HG02938 (cell line): ENCODE measurements around the gene BIN1.

ENCODE experiments used
- ATAC-seq: cut with Tn5 transposase; IDR thresholded peaks from one replicate; pipeline ENCODE4 v1.9.1; 2021; ENCODE audit warnings: mild to moderate bottlenecking, moderate library complexity; ENCODE audit not compliant: unreplicated experiment

The BIN1 gene

DNA sequence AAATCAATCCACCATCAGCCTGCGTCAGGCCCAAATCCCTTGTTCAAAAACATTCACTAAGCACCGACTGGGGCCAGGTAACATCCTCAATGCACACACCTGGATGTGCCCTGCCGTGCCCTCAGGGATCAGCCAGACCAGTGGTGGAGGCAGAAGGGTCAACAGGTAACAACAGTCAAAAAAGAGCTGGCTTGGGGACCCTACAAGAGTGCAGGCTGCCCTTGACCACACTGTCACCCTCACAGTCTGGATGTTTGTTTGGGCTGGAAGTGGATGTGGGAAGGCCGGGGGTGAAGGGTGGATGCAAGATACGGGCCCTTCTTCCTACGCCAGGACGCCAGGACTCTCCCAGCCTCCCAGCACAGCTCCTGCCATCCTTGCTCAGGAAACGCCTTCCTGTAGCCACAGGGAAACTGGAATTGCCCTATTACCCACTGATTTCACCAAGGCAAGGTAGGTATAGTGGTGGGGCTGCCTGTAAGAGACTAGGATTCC is 2.7 kb downstream of the BIN1 start:
- no peak for ATAC-seq

DNA sequence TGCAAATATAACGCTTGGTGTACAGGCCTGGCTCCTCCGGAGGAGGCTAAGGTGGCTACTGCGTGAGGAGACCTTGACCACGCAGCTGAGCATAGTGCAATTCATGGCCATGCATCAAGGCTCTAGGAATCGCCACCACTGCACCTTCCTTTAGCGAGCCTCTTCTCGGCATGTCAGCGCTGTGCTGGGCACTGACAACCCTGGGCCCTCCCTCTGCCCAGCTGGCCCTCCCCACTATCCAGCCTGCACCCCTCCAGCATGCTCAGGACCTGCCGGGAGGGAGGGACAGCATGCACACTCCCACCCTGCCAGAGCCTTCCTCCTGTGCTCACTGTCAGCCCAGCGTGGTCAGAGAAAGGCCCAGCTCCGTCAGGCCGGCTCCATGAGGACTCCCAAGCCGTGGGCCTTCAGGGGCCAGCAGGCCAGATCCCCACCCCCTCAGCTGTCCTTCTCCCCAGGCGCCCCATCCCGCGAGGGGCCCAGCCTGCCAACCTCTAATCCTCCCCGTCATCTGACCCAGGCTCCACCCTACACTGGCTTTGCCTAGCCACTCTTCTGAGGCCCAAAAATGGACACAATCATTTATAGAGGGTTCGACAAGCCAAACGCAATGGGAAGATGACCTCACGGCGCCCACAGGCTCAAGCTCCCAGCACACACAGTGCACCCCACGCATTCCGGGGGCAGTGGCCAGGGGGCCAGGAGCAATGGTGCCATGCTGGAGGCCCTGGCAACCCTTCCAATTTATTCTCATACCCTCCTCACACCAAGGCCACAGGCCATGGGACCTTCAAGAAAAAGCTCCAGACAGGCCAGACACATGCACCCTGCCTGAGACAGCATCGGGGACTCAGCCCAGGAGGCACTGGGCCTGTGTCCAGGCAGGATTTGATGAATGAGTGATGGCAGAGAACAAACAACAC is 3.5 kb downstream of the BIN1 start:
- no peak for ATAC-seq

DNA sequence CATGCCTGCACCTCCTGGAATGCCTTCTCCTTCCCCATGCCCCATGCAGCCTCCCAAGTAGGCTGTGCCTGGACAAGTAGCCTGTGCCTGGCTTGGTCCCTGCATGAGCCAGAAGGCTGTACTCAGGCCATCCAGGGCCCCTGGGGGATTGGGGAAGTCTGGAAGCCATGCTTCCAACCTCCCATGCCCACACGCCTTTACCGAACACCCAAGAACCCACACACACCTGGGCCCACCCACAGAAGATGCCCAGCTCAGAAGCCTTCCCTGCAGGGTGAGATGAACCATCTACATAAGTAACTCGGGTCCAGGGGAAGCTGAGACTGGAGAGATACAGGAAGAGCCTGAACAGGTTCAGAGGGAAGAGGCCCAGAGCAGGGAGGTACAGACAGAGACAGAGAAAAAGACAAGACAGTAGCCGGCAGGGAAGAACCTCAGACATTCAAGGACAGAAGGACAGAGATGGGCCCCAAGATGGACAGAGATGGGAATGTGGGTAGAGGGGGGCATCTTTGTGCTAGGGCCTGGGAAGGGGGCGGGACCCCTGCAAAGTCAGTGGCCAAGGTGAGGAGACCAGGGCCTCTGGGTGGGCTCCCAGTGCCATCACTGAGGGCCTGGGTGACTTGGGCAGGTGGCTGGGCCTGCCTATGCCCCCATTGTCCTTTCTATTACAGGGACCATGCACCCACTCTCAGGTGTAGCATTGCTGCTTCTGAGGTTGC is 4.3 kb downstream of the BIN1 start:
- ATAC-seq: no peak

- no peak for ATAC-seq
Measured at GRCh38 chr2:127101756-127102477, 5.0 kb downstream of the BIN1 start.

DNA sequence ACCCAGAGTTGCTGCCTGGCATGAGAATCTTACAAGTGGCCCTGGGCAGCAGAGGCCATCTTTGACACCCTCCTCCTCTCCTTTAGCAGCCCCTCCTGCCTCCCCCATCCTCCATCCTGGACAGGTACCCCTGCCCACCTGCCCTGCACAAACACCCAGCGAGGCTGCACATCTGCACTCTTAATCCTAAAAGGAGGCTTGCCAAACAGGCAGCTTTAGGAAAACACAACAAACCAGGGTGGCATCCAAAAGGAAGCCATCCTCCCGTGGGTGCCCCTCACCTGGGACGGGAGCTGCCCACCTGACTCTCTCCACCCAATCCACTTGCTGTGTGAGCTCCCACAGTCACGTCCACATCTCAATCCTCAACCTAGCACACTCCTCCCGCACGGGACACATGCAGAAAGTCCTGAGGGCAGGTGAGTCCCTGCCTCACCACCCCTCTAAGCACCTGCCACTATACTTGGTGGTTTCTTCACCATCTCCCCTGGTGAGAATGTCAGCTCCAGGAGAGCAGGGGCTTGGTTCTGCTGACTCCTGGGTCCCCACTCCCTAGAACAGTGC is 5.8 kb downstream of the BIN1 start:
- ATAC-seq: no peak

- no peak for ATAC-seq
Measured at GRCh38 chr2:127100251-127101047, 6.5 kb downstream of the BIN1 start.

- ATAC-seq: no peak
Measured at GRCh38 chr2:127098711-127099110, 8.2 kb downstream of the BIN1 start.

GRCh38 chr2:127097841-127098651 is 8.9 kb downstream of the BIN1 start:
- no peak for ATAC-seq

DNA sequence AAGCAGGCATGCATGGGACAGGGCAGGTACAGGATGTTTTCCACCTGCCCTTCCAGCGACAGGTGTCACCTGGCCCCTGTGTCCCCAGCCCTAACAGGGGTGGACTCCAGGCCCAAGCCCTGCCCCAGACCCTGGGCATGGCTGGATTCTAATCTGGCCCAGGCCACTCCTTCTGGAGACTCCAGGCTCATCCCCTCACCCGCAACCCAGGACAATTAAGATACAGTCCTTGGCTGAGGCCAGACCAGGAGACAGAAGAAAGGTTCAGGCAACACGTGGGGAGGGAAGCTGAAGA is 9.5 kb downstream of the BIN1 start:
- ATAC-seq: no peak

GRCh38 chr2:127096718-127097470 is 10.1 kb downstream of the BIN1 start:
- no peak for ATAC-seq

DNA sequence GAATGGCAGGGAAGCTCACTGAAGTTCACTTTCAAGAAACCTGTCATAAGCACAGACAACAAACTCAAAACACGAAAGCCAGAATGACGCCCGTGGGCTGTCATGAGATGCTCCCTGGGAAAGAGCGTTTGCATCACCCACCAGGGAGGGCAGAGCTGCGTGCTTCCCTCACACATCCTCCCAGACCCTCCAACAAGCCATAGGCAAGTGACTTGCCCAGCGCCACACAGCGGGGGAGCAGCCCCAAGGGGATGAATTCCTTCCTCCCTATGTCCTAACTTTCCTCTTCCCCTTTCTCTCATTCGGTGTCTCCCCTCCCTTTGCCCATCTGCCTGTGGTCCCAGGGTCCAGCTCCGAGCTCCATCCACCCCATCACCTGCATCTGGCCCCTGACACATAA is 10.7 kb downstream of the BIN1 start:
- ATAC-seq: no peak

DNA sequence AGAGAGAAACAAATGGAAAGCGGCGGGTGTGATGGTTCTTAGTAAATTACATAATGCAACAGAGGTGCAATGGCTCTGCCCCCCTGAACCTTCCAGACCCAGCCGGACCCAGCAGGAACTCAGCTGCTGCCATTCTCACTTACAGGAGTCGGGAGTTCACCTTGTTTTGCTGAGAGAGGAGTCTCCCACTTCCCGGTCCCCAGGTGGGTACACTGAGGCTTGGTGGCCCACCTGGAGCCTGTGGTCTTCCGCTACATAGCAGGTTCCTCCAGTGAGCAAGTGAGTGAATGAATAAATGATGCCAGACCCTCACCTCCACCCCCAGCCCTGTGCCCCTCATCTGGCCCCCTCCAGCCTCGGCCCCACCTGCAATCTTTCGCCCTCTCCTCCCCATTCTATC is 11.2 kb downstream of the BIN1 start:
- ATAC-seq: no peak

DNA sequence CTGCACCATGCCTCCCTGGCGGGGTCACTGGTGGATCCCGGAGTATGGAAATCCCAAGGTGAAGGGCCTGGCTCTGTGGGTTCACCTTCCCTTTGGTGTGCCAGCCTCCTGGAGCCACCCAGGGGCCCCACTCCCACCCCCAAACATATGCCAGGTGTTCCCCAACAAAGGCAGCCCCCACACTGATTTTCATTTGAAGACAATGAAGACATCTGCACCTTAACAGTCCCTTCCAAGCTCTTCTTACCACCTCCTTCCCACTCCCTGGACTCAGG is 11.7 kb downstream of the BIN1 start:
- ATAC-seq: no peak

DNA sequence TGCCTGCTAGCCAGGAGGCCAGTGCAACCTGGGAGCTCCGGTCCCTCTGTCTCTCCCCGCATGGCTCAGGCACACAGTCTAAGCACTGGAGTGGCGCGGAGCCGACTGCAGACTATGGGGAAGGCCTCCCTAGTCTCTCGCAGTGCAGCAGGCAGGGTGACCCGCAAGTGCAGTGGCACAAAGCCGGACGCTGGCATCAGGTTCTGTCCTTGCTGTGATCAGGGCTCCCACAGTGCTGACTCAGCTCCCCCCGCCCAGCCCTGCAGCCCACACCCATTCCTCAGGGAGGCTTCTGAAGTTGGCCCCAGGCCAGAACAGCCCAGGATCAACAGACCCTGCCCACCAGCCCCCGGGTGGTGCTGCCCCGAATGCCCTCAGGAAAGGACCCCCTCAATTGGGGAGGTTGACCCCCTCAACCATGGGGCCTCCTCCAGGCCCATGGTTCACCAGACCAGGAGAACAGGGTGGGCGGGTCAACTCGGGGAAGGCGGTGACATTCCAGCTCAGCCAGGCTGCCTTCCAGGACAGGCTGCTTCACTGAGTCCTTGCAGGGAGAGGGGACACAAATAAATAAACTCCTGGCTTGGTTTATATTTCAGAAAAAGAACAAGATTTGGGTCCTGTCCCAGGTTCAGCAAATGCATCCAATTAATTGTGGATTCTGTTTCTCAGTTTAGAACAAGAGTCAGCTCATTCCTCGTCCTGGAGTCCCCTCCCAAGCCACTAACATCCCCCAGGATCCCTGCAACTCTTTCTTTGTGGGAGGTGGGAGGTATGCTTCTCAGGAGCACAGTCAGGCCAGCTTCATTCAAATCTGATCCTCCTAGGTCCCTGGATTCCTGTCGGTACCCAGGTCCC is 12.2 kb downstream of the BIN1 start:
- no peak for ATAC-seq

DNA sequence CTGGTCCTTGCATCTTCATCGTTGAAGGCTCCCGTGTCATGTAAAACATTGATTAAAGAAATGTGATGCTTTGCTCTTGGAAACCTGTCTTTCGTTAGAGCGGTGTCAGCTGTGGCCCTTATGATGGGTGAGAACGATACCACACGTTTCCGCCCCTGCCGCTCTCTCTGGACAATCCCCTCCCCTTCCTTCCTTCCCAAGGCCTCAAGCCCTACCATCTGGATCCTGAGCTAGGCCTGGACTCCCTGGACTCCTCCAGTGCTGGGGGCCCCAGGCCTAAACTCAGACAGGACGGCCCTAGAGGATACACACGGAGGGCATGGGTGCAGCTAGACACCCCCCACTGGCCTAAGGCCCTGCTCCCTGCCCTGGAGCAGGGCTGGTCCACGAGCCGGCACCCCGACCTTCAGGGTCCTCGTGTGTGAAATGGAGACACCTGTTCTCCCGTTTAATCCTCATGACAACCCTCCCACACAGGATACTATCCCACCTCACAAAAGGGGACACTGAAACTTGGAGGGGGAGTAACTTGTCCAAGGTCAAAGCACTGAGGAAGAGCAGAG is 13.2 kb downstream of the BIN1 start:
- ATAC-seq: peak; percentile 37

GRCh38 chr2:127092901-127093516 is 13.9 kb downstream of the BIN1 start:
- ATAC-seq: no peak

GRCh38 chr2:127092306-127092705 is 14.6 kb downstream of the BIN1 start:
- ATAC-seq: no peak
